HFF-Myc (cell line): ENCODE measurements around the gene VIL1.

Experiments used
- DNase-seq: peaks from one replicate; pipeline ENCODE4 v3.0.0-alpha.2; 2011; ENCODE audit warnings: low read depth; ENCODE audit errors: extremely low read depth
- H3K4me3 ChIP-seq: replicated peaks from 2 replicates; pipeline ENCODE4 v1.5.1; 2011; ENCODE audit warnings: low read depth, mild to moderate bottlenecking, control low read depth, low read length
- TF ChIP-seq, protein P1 (sequence below): IDR thresholded peaks from 2 replicates; pipeline ENCODE4 v1.5.1; 2012; ENCODE audit warnings: mild to moderate bottlenecking, low read depth, low read length, control low read depth; ENCODE audit errors: missing control alignments

VIL1 gene

DNA sequence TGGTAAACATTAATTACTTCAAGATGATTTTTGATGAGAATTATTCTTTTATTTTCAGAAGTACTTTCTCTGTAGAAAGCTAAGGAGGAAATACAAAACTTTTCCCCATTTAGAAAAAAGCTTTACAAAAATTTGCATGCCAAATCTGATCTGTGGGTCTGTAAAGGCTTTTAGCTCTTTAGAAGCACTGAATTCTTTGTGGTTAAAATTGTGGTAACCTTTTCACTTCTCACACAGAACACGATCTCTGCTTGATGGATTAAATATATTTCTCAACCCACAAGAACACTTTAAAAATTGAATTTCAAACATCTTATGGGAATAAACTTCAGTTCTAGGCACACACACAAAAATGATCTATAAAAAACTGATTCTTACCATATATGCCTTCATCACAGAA is 63.7 kb downstream of the VIL1 start:
- no peak overlapping the region for H3K4me3 ChIP-seq
- TF ChIP-seq, protein P1, sequence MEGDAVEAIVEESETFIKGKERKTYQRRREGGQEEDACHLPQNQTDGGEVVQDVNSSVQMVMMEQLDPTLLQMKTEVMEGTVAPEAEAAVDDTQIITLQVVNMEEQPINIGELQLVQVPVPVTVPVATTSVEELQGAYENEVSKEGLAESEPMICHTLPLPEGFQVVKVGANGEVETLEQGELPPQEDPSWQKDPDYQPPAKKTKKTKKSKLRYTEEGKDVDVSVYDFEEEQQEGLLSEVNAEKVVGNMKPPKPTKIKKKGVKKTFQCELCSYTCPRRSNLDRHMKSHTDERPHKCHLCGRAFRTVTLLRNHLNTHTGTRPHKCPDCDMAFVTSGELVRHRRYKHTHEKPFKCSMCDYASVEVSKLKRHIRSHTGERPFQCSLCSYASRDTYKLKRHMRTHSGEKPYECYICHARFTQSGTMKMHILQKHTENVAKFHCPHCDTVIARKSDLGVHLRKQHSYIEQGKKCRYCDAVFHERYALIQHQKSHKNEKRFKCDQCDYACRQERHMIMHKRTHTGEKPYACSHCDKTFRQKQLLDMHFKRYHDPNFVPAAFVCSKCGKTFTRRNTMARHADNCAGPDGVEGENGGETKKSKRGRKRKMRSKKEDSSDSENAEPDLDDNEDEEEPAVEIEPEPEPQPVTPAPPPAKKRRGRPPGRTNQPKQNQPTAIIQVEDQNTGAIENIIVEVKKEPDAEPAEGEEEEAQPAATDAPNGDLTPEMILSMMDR: no peak
- no peak for DNase-seq

DNA sequence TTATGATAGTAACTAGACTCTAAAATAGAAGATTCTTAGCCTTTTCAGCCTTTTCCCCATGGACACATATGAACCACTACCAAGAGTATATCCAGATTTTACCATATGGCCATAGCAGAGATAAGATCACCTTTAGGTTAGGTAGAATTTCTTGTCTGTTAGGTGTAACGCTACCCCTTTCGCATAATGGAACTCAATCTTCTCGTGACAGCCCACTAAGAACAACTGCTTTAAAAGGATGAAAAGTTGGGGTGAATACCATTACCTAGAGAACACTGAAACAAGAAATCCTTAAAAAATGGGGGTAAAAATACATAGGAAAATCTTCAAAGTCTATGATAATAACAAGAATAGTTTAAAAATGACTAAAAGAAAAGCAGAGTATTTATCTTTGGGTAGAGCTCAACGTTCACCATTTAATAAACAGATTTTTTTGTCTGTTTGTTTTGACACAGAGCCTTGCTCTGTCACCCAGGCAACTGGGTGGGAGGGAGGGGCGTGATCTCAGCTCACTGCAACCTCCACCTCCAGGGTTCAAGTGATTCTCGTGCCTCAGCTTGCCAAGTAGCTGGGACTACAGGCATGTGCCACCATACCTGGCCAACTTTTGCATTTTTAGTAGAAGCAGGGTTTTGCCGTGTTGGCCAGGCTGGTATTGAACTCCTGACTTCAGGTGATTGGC is 67.2 kb downstream of the VIL1 start:
- TF ChIP-seq, protein P1: no peak
- H3K4me3 ChIP-seq: no peak overlapping the region
- DNase-seq: no peak

DNA sequence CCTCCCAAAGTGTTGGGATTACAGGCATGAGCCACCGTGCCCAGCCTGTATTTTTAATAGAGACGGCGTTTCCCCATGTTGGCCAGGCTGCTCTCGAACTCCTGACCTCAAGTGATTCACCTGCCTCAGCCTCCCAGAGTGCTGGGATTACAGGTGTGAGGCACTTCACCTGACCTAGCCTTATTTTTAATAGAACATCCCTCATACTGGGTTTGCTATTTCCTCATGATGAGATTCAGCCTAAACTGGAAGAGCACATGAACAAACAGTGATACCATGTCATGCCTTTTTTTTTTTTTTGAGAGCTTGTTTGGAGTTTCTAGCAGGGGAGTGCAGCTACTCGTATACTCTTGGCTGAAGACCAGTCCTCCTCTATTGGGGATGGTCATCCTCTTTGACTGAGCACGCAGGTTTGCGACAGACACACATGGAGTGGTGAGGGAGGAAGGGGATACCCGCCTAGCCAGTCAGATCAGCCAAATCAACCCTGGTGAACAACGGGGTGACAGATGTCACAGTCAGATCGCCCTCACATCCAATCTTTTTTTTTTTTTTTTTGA is 81.7 kb downstream of the VIL1 start:
- TF ChIP-seq, protein P1: no peak
- DNase-seq: no peak
- H3K4me3 ChIP-seq: no peak overlapping the region

DNA sequence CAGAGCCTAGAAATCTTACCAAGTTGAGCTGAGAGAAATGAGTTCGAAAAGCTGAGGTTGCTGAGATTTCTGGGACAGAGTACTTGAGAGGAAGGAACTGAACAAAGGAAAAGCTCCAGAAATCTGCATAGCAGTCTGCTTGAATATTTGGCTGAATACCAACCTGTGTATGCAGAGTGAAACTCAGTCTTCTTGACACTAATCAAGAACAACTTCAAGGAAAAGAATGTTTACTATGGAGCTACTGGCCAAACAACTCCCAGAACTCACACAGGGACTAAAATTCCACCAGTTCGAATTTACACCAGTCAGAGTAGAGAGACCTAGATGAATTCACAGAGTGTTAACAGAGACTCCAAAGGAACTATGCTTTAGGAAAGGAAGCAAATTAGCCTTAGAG is 82.7 kb downstream of the VIL1 start:
- TF ChIP-seq, protein P1: no peak
- DNase-seq: no peak
- H3K4me3 ChIP-seq: no peak overlapping the region
